SU-DHL-6 (cell line): Measurements from ENCODE around the gene ERP27.

Experiments used
- H2AFZ ChIP-seq: fragments of 200-600 bp; sonication (generic); 2 replicates; pipeline ENCODE4 v1.6.1; 2014; ENCODE audit warnings: low read depth, mild to moderate bottlenecking, moderate library complexity, mixed read lengths, antibody characterized with exemption, low read length; ENCODE audit not compliant: severe bottlenecking
- H3F3A ChIP-seq: fragments of 200-600 bp; shearing (Covaris generic); 2 replicates; pipeline ENCODE4 v1.6.0; 2016; ENCODE audit warnings: antibody characterized with exemption, mild to moderate bottlenecking; ENCODE audit not compliant: insufficient read depth
- H3K27ac ChIP-seq: fragments of 200-600 bp; sonication (generic); 2 replicates; pipeline ENCODE4 v1.5.1; 2016; ENCODE audit warnings: low read depth, mild to moderate bottlenecking, low read length, moderate library complexity, mixed read lengths
- H3K27me3 ChIP-seq: fragments of 200-600 bp; sonication (generic), shearing (Covaris generic); 2 replicates; pipeline ENCODE4 v1.6.0; 2014; ENCODE audit warnings: mild to moderate bottlenecking, low read length
- H3K36me3 ChIP-seq: fragments of 200-600 bp; sonication (generic); 2 replicates; pipeline ENCODE4 v1.6.1; 2014; ENCODE audit warnings: mild to moderate bottlenecking, low read length, mixed read lengths
- H3K4me2 ChIP-seq: fragments of 300-600, 200-600 bp; shearing (Covaris generic), sonication (generic); 2 replicates; pipeline ENCODE4 v1.6.0; 2014; ENCODE audit warnings: low read length, low read depth, mild to moderate bottlenecking; ENCODE audit not compliant: poor library complexity, severe bottlenecking
- H3K4me3 ChIP-seq: fragments of 200-600 bp; sonication (generic); 2 replicates; pipeline ENCODE4 v1.5.1; 2014; ENCODE audit warnings: antibody characterized with exemption, low read length, mild to moderate bottlenecking, mixed read lengths; ENCODE audit not compliant: insufficient read depth, poor library complexity, severe bottlenecking
- H3K79me2 ChIP-seq: fragments of 200-600 bp; sonication (generic); 2 replicates; pipeline ENCODE4 v1.6.1; 2014; ENCODE audit warnings: mild to moderate bottlenecking, low read length, moderate library complexity; ENCODE audit not compliant: insufficient read depth
- H3K9ac ChIP-seq: fragments of 200-600 bp; sonication (generic); 2 replicates; pipeline ENCODE4 v1.7.0; 2014; ENCODE audit warnings: mild to moderate bottlenecking, low read length
- H3K9me2 ChIP-seq: fragments of 200-600 bp; sonication (generic); replicated peaks from 2 replicates; pipeline ENCODE4 v1.6.1; 2014; ENCODE audit warnings: low read length; ENCODE audit not compliant: insufficient read depth
- H3K9me3 ChIP-seq: fragments of 200-600 bp; sonication (generic); 2 replicates; pipeline ENCODE4 v1.6.1; 2014; ENCODE audit warnings: low read length, mixed read lengths; ENCODE audit not compliant: insufficient read depth
- H4K20me1 ChIP-seq: fragments of 200-600 bp; sonication (generic); 2 replicates; pipeline ENCODE4 v1.6.1; 2014; ENCODE audit warnings: low read depth, mild to moderate bottlenecking, antibody characterized with exemption, low read length, moderate library complexity, mixed read lengths
- CTCF ChIP-seq: fragments of 200-600 bp; sonication (generic); IDR thresholded peaks from one replicate; pipeline ENCODE4 v1.5.1; 2017; ENCODE audit warnings: antibody characterized with exemption, mild to moderate bottlenecking, low read length, moderate library complexity; ENCODE audit not compliant: insufficient read depth, poor library complexity, severe bottlenecking
- EZH2phosphoT487 ChIP-seq: fragments of 200-600 bp; sonication (generic), shearing (Covaris generic); conservative IDR thresholded peaks from 2 replicates; pipeline ENCODE4 v1.6.1; 2018; ENCODE audit warnings: mild to moderate bottlenecking, antibody characterized with exemption, low read length, moderate library complexity, mixed read lengths

ERP27 gene

GRCh38 chr12:14954269-14954668, 15.9 kb upstream of the ERP27 start:
- peaks cover 94% of the 10 kb centered on the region for H3K79me2 ChIP-seq
- no peaks in the 10 kb centered on the region for H3K27me3 ChIP-seq
- no peak overlapping the region for H2AFZ ChIP-seq
- H3K27ac ChIP-seq: peak overlapping the region; percentile 96
- H3K9me2 ChIP-seq: no peaks in the 10 kb centered on the region
- peaks cover 28% of the 10 kb centered on the region for H4K20me1 ChIP-seq
- no peaks in the 10 kb centered on the region for H3K9me3 ChIP-seq
- peaks cover 6% of the 10 kb centered on the region; the same call in 1 of the 2 replicates for H3K36me3 ChIP-seq
- H3K4me3 ChIP-seq: peak overlapping the region; percentile 10
- H3K4me2 ChIP-seq: peak overlapping the region; percentile 98
- no peak for TF ChIP-seq CTCF
- TF ChIP-seq EZH2phosphoT487: no peak
- peaks cover 86% of the 10 kb centered on the region for H3F3A ChIP-seq
- 0 out of 2 replicates have a peak overlapping the region, but pooled peaks have one; percentile 29 for H3K9ac ChIP-seq

GRCh38 chr12:14953752-14954151, 15.4 kb upstream of the ERP27 start:
- Histone ChIP-seq H3K79me2 (peaks cover 89% of the 10 kb centered on the region), H3K27me3 (no peaks in the 10 kb centered on the region), H3K9me2 (no peaks in the 10 kb centered on the region), H3K27ac (peak overlapping the region; percentile 96), H3K9ac (peak overlapping the region; percentile 29; the same call in 1 of the 2 replicates), H3K9me3 (no peaks in the 10 kb centered on the region), H3K4me3 (peak overlapping the region; percentile 10), H3K36me3 (peaks cover 9% of the 10 kb centered on the region; the same call in 1 of the 2 replicates), H3F3A (peaks cover 90% of the 10 kb centered on the region), H3K4me2 (peak overlapping the region; percentile 98), H2AFZ (no peak overlapping the region), H4K20me1 (peaks cover 28% of the 10 kb centered on the region)
- TF ChIP-seq CTCF: no peak
- TF ChIP-seq EZH2phosphoT487: no peak

- Histone ChIP-seq H3K27ac (peak overlapping the region; percentile 96), H4K20me1 (peaks cover 24% of the 10 kb centered on the region), H3K4me3 (no peak overlapping the region), H3K79me2 (peaks cover 86% of the 10 kb centered on the region), H3K9me2 (no peaks in the 10 kb centered on the region), H3K9ac (no peak overlapping the region), H3K9me3 (no peaks in the 10 kb centered on the region), H2AFZ (no peak overlapping the region), H3K27me3 (no peaks in the 10 kb centered on the region), H3K36me3 (peaks cover 21% of the 10 kb centered on the region), H3K4me2 (peak overlapping the region; percentile 98), H3F3A (peaks cover 84% of the 10 kb centered on the region)
- no peak for TF ChIP-seq EZH2phosphoT487
- no peak for TF ChIP-seq CTCF
Observed at GRCh38 chr12:14952299-14952921, 14.1 kb upstream of the ERP27 start.
